GM21717 (cell line): ENCODE results near the gene MACC1.

Source experiments
- ATAC-seq: cut with Tn5 transposase; IDR thresholded peaks from one replicate; pipeline ENCODE4 v1.9.1; 2021; ENCODE audit warnings: mild to moderate bottlenecking, moderate library complexity; ENCODE audit not compliant: unreplicated experiment

The MACC1 gene

DNA sequence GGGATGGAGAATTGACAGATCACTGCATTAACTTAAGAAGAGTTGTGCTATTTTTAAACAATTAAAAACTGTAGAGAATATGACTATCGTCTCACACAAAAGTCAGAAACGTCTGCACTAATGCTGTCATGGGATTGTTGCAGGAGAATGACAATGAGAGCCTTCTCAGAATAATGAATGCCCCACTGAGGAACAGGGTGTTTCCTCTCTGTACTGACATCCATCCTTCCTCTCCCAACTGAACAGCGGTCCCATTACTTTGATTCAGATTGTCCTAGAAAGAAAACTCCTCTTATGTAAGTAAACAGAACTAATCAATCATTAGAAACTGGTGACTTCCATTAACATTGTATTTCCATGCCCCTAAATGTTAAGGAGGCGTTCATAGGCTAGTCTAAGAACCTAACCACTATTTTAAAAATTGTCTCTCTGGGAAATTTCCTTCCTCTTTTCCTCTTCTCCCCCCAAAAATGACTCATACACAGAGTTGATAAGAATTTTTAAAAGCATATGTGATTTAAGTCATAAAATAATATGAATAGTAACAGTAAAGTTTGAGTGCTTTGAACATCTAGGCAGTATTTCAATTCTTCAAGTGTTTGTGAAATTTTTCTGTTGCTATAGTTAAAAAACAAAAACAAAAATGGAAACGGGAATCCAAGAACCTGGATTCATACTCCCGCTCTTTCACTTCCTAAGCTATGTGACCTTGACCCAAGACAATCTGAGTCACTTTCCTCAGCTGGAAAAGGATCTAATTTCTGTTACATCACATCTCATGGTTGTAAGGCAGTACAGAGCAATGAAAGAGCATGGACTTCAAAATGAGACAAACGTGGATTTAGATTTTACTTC is 12.7 kb upstream of the MACC1 start:
- ATAC-seq = no peak

DNA sequence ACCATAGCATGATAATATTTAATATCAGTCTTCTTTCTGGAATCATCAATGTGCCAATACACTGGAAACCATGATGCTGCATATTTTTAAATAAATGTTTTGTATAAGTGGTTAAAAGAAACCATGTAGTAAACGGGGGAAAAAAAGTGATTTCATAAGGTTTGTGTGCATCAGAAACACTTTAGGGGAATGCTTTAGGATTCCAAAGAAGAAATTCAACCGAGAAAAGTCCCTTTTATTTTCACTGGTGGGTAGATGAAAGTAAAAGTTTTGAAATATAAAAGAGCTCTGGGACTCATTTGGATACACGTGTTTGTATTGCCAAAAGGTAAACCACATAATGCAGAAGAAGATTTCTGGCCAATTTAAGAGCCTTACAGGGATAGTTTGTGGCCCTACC is 11.9 kb upstream of the MACC1 start:
- ATAC-seq = no peak

DNA sequence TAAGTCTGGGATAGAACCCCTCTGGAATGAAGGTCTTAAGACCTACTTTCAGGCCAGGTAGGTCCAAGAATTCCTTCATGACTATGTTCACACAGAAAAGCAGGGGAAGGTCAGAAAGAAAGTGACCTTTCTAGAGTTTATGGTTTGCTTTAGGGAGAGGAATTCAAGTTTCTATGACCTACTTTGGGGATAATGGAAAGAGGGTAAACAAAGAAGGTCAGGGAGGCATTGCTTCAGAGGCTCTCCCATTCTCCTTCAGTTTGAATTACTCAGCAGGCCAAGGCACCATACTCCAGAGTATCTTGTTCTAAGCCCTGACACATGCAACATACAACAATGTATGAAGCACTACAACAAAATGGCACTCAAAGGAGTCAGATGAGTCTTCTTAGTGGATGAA is 11.5 kb upstream of the MACC1 start:
- no peak for ATAC-seq

DNA sequence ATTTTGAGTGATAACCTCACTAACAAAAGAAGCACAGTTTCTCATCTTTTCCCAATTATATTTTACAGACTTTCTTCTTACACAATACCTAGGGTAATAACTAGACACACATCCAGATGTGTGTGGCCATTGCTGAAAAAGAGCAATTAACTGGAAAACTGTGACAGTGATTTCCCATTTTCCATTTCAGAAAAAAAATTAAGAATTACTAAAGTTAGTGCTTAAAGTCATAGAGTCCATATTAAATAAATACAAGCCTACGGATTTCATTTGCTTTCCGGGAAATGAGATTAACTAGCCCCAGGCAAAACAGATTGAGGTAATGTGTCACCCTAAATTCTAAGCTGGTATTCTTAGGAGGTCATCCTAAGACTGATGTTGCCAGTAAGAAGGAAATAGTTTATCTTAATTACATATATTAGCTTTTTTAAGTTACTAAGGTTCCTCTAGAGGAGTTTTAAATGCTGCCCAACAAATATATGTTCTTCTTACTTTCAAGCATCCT is 10.2 kb upstream of the MACC1 start:
- ATAC-seq = no peak

DNA sequence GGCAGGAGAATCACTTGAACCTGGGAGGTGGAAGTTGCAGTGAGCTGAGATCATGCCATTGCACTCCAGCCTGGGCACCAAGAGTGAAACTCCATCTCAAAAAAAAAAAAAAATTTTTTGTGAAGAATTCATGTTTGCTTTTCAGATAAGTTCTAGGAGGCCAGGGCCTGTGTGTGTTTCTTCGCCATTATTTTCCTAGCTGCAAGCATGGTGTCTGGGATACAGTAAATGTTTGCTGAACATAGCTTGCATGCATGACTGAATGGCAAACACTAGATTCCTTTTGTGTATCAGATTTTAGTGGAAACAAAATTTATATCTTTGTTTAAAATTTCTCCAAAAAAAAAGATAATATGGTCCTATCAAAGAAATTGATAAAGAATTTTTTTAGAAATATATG is 9.7 kb upstream of the MACC1 start:
- ATAC-seq = no peak

DNA sequence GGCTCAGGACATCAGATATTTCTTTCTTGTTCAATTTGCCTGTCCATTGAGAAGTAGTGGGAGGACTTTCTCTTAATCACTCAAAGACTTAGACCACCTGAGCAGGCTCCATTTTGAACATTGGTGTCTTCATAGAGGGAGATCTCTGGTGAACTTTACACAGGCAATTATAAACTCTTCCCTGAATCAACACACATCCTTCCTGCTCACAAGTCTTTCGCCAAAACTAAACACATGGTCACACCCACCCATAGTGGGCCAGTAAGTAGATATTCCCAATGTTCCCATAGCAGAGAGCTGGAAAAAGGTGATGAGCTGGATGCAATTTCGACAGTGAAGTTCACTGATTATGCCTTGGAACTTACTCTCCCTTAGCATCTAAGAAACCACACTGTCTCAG is 8.2 kb upstream of the MACC1 start:
- no peak for ATAC-seq

DNA sequence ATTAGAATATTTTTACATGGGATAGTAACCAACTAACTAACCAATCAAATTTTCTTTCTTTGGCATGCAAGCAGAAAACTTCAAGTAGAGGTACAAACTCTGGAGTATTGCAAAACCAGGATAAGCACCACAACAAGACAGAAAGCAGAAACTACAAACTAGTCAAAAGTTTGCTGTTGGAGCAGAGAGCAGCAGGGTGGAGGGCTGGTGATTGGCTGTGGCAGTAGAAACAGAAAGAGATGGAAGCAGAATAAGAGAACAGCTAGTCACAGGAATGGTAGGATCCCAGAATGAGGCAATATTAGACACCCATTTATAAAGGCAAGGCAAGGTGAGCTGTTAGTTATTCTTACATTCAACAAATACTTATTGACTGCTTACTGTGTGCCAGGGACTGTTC is 6.8 kb upstream of the MACC1 start:
- ATAC-seq = no peak

DNA sequence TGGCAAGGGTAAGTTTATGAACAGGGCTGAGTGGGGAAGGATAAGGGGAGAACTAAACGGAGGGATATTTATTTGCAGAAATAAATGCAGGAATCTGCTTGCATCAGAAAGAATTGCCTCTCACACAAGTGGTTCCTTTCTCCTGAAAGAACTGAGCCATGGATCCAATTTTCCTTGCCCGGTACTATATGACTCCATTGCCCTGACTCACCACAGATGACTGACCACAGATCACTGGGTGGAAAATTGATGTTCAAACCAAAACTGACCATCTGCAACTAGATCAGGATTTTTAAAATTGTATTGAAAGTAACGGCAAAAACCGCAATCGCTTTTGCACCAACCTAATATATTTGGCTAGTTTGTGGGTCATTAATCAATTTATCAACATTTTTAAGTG is 6.2 kb upstream of the MACC1 start:
- ATAC-seq = no peak

DNA sequence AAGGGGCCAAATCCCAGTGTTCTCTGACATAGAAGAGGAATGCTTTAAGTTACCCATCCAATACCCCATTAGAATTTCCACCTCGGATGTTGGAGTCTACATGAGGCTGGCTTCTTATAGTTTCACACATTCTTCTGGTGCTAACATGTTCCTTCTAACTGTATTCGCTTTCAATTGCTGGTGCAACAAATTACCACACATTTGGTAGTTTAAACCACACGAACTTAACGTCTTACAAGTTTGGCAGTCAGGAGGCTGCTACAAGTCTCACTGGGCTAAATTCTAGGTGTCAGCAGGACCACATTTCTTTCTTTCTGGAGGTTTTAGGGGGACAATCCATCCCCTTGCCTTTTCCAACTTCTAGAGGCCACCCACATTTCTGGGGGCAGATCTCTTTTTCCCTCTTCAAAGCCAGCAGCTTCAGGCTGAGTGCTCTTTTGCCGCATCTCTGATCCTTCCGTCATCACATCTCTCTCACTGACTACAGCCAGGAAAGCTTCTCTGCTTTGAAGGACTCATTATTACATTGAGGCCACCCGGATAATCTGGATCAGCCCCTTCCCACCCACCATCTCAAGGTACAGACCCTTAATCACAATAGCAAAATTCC is 5.1 kb upstream of the MACC1 start:
- no peak for ATAC-seq

DNA sequence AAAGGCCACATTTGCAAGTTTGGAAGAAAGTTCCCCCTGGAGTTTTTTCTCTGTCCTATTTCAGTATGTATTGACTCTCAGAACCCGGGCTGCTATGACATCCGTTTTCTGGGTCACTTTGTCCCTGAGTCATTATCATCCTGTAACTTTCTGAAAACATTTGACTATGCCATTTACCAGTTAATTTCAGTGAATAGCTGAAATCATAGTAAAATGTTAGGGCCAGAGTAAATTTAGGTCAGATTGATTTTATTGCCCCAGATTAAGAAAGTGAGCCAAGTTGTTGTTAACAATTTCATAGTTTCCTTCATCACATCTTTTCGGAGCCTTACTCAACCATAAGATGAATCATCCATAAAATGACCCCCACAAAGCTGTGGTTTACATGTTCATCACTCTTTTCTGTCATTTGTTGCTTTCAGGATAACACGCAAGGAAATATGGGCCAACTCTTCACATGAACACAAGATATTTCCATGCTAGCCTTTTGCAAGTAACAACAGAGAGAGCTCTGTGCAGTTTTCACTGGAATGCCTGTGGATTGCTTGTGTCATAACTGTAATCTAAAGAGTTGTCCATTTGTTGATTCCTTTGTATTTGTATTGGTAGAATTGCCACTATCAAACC is 3.9 kb upstream of the MACC1 start:
- peak; percentile 10 for ATAC-seq

DNA sequence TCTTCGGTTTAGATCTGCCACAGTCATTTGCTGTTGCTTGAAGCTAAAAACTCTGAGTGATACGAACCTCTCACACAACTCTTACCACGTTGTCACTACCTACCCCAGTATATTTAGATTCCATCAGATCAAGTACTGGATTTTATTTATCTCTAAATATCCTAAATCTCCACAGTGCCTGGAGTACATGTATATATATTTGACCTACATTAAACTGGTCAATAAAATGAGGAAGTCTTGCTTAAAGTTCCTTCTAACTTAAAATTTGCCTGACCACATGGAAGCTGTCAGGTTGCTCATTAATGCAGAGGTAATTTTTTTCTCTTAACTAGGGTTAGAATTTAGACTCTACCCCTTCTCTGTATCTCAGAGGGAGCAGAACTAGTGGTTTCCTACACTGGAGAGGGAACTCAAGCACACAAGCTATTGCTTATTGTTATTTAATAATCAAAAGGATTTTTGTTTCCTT is 3.1 kb upstream of the MACC1 start:
- peak; percentile 3 for ATAC-seq

DNA sequence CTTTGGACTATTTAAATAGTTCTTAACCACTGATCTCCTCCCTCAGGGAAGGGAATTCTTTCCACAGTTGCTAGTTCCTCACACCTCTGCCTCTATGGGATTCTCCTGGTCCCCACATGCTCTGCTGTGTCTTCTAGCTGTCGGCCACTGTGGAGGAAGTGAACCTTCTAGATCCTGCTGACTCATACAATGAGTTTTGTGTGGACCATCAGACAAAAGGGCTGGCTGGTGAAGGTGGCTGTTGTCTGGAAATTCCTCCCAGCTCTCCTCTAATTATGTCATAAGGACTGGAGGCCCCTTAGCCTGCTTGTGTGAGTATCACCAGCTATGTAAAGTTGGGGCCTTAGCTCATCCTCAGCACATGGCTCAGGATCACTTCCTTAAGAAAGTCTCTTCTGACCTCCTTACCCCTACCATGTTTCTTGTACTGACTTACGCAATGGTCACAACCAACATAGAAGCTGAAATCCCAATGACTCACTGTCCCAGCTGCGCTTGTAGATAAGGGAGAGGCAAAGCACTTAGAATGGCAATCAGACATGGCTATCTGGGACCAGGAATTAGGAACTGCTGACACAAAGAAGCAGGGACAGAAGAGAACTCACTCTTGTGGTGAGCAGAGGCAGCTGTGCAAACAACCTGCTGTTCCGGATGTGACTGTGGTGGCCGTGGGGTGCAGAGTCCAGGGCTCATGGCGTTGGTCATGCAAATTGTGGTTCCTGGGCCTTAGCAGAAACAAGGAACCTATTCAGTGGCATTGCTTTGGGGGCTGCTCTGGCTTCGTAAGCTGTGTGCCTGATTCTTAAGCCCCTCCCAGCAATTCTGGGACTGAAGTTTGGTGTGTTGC is 2.5 kb upstream of the MACC1 start:
- ATAC-seq = peak; percentile 77

DNA sequence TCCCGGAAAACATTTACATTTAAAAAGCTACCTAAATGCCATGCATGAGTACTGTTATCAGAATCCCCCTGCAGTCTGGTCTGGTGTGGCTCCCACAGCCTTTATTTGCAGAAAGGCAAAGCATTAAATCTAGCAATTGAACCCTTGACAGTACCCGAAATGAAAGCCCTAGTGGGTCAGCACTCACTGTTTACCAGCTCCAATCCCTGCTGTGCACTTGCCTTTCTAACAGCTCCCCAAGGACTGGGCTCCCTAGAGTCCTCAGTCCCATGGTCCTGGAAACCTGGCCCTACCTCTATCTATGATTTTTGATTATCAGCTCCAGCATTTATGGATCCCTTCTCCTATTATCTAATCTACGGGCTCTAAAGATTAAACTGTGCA is 1.9 kb upstream of the MACC1 start:
- no peak for ATAC-seq

DNA sequence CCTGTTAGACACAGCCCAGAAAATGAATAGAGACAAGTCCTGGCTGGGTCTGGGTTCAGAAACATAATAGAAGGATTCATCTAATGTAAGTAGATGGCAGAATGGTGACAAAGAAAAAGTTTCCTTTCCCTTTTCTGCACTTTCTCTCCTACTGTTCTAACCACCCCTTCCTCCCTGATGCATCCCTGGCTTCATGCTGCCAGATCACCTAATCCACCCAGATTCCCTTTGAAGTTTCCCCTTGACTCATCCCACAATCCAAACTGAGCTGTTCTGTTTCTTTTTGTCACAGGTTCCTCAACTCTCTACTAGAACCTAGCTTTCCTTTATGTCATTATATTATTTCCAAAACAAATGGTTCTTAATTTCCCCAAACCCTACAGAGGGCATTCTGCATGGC is 1.1 kb upstream of the MACC1 start:
- no peak for ATAC-seq

DNA sequence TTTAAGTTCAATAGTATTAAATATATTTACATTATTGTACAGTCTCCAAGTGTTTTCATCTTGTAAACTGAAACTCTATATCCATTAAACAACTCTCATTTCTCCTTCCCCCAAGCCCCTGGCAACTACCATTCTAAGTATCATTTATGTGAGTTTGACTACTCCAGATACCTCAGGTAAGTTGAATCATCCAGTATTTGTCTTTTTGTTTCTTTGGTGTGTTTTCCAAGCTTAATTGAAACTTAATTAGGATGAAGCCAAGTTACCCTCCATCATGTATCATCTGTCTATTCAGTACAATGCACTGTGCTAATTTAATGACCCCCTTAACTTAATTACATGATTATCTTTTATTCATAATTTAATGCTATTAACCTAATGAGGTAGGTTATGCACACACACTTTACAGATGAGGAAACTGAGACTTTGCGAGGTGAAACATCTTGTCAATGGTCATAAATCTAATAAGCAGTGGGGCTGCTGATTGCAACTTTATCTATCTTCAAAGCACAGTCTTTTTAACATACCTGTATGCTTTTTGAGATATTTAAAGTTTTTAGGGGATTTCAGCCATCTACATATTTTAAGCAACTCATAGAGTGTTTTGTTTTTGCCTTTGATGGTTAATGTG is 663 bp downstream of the MACC1 start:
- no peak for ATAC-seq

DNA sequence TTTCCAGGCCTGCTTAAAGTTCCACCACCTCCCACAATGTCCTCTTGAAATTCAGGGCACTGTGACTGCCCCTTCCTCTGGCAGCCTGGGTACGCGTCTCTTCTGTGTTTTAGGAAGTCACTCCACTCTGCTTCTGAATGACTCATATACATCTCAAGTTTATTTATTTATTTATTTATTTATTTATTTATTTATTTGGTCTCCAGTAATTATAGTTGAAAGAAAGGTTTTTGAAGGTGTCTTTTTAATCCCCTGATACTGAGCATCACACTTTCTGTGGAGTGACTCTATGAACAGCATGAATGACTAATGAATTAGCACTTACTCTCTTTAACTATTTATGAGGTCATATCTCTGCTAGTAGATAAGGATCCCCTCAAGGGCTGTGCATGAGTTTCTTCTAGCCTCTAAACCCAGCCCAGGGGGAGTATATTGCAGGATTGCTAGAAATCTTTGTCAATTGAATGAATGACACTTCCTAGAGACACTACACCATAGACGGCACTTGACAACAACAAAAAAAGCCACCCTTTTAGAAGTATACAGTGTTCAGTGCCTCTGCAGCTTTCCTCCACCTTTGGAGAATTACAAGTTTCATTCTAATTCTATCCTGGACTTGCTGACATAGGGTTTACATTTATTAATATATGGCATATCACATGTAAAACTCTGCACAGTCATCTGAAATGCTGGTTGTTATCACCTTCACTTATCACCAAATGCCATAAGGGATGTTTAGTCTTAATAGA is 2.1 kb downstream of the MACC1 start:
- ATAC-seq = no peak

DNA sequence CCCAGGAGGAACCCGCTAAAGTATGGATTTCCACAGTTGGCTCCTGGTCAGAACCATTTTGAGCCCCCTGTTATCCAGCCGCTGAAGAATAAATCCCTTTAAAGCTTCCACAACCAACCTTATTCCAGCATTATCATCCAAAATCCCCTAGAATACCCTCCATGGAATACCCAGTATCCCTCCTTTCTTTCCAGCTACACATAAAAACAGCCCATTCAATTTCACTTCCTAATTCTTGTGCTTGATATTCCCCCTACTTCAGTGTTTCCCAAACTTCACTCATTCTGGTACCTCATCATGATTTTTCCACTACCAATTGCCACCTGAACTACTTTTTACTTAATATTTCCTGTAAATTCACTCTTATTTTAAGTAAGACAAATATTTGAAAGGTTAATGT is 3.1 kb downstream of the MACC1 start:
- ATAC-seq = no peak

DNA sequence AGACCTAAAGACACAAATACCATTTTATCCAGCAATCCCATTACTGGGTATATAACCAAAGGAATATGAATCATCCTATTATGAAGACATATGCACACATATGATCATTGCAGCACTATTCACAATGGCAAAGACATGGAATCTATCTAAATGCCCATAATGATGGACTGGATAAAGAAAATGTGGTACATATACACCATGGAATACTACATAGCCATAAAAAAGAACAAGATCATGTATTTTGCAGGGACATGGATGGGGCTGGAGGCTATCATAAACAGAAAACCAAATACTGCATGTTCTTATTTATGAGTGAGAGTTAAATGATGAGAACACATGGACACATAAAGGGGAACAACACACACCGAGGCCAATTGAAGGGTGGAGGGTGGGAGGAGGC is 3.8 kb downstream of the MACC1 start:
- ATAC-seq = no peak

DNA sequence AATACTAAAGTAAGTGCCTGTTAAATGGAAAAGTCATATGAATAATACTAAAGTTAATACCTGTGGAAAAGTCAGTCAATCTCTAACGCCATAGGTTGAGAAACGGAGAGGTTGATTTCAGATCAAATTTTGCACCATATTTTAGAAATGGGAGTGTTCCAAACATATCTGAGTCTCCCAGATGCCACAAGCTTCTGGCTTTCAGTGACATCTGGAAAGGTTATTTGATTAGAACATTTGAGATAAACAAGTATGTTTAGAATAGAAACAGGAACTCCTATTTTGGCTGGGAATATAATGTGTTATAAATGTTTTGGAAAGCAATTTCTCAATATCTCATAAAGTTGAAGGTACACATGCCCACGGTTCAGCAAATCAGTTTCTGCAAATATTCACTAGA is 5.8 kb downstream of the MACC1 start:
- ATAC-seq = no peak
